NCI-H2081 (cell line): Measurements from ENCODE around the gene CDH4.

ENCODE experiments used
- DNase-seq, 2 experiments: peaks; one replicate each; lab custom pipeline; 2025; lab: John Stamatoyannopoulos, UW

CDH4 gene

GRCh38 chr20:61301711-61302525 is 49.9 kb downstream of the CDH4 start:
- no peak for DNase-seq

- no peak for DNase-seq
Measured at GRCh38 chr20:61303217-61303616, 51.2 kb downstream of the CDH4 start.

GRCh38 chr20:61303675-61304074 is 51.6 kb downstream of the CDH4 start:
- no peak for DNase-seq

DNA sequence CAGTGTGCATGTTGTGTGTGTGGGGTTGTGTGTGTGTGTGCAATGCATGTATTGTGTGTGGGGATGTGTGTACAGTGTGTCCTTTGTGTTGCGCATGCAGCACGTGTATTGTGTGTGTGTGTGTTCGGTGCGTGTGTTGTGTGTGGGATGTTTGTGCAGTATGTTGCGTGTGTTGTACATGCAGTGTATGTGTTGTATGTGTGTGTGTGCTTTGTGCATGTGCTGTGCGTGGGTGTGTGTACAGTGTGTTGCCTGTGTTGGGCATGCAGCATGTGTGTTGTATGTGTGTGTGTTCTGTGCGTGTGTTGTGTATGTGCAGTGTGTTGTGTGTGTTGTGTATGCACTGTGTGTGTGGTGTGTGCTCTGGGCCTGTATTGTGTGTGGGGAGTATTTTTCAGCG is 52.7 kb downstream of the CDH4 start:
- no peak for DNase-seq

- DNase-seq = no peak
Measured at GRCh38 chr20:61306937-61307475, 54.9 kb downstream of the CDH4 start.

DNA sequence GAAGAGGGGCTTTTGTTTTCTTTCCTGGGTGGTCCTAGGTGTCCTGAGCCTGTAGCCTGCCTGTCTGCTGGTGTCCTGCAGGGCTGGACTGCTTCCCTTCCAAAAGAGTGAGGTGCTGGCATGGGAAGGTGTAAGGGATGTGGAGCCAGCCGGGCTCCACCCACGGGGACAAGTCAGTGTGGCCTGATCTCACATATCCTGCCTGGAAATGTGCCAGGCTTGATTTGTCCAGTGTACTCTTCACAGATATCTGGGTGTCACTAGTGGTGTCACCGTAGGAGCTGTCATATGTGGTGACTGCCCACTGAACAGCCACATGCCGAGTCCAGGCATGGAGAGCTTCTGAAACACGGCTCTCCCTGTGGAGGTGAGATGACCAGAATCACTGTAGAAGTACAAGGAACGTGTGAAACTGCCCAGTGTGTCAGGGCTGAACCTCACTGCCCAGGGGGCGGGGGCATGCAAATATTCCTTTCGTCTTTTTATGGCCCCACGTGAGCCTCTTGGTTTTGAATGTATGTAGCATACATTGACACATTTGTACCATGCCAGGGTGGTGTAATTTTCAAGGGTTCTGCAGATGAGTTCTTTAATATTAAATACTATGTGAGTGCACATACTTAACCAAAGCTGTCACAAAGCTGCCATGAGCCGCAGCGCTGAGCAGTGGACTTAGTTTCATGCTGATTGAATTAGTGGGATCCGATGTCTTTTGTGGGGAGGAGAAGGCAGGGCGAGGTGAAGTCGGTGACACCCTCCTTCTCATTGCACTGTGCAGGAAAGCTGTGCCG is 55.8 kb downstream of the CDH4 start:
- DNase-seq = no peak

DNA sequence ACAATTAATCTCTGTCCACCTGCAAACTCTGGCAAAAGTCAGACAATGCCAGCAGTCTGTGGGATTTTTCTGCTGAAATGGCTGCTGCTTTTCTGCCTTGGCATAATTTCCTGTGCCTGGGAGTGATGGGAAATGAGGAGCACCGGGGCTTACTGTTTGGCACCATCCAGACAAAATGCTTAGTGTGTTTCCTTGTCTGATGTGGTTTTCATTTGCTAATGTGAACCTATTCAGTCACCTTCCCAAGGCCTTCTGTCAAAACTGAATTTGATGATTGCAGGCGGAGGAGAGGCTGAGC is 56.4 kb downstream of the CDH4 start:
- DNase-seq = no peak

GRCh38 chr20:61310954-61311353 is 58.9 kb downstream of the CDH4 start:
- no peak for DNase-seq

DNA sequence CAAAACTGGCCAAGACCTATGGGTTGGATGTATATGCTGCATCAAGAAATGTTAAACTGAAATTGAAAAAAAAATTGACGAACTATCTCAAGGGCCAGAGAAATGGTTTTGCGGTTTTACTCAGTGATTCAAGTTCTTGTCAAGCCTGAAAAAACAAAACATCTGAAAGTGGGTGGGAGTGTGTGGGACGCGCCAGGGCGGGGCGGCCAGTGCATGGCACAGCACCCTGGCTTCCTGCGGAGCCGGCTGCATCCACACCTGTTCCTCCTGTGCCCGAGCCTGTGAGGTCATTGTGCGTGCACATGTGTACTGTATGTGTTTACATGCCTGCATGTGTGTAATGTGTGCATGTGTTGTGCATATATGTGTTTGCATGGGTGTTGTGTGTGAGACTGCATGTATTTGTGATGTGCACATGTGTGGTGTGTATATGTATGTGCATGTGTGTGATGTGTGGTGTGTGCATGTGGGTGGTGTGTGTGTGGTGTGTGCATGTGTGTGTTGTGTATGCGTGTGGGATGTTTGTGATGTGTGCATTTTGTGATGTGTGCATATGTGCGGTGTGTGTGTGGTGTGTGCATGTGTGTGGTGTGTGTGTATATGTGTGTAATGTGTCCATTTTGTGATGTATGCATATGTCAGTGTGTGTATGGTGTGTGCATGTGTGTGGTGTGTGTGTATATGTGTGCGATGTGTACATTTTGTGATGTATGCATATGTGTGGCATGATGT is 59.8 kb downstream of the CDH4 start:
- no peak for DNase-seq

DNA sequence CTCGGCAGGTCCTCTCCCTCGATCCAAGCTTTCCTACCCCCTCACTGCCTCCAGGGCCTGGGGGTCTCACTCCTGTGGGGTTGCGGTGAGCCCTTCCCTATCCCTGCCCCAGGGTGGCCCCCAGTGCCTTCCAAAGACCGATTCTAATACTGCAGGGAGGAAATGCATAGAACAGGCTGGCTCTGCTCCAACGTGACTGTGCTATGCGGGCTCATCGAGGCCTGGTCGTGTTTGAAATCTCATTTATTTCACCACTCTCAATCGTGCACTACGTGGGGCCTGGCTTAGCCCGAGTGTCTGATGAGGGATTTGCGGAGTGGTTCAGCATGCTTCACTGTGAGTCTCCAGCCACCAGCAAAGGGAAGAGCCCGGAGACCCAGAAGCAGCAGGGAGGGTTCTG is 60.9 kb downstream of the CDH4 start:
- DNase-seq = no peak

DNA sequence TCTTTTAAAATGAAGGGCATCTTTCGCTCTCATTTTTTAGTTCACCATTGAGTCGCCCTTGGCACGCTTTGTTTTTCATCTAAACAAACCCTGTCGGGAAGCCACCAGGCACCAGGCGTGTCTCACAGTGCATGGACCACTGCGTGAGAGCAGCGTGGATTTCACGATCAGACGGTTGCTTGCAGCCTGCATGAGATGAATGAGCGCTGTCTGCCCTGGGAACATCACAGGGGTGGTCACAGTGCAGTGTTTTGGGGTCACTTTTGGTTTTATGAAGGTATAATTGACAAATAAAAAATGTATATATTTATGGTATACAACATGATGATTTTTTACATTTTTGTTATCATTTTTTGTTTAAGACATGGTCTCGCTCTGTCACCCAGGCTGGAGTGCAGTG is 61.3 kb downstream of the CDH4 start:
- DNase-seq = no peak

DNA sequence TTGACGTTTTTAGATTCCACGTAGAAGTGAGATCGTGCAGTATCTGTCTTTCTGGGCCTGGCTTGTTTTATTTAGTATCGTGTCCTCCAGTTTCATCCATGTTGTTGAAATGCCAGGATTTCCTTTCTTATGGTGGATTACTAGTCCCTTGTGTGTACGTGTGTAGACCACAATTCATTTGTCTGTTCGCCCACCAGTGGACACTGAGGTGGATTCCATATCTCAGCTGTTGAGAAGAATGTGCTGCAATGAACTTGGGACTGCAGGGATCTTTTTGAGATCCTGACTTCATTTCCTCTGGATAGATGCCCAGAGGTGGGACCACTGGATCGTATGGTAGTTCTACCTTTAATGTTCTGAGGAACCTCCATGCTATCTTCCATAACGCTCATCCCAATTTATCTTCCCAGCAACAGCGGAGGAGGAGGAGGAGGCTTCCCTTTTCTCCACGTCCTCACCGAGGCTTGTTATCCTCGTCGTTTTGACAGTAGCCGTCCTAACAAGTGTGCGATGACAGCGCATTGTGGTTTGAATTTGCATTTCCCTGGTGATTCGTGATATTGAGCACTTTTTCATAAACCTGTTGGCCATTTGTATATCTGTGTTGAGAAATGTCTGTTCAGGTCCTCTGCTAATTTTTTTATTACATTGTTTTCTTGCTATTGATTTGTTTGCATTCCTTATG is 62.4 kb downstream of the CDH4 start:
- no peak for DNase-seq

- DNase-seq = no peak
Measured at GRCh38 chr20:61315319-61315718, 63.3 kb downstream of the CDH4 start.

- DNase-seq = no peak
Measured at GRCh38 chr20:61316346-61316745, 64.3 kb downstream of the CDH4 start.

DNA sequence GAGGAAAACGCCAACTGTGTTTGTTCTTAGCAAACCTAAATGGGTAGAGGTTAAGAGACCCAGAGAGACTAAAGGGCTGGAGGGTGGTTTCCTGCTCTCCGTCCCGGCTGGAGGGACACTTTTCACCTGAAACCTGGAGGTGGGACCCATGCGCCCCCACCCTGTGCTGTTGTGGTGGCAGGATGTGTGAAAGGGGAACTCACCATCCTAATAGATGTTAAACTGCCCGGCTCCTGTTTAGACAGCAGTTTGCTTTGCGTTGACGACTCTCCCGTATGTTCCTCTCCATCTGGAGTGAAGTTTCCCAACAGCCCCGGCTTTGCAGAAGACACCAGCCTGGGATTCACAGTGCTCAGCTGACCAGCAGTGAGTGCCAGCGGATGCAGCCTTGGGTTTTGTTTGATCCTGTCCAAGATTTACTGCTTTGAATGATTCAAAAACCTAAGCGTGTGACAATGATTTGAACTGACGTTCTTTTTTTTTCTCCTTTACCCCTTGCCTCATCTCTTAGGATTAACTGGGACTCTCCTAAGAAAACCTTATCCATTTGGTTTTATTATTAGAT is 66.0 kb downstream of the CDH4 start:
- no peak for DNase-seq

DNA sequence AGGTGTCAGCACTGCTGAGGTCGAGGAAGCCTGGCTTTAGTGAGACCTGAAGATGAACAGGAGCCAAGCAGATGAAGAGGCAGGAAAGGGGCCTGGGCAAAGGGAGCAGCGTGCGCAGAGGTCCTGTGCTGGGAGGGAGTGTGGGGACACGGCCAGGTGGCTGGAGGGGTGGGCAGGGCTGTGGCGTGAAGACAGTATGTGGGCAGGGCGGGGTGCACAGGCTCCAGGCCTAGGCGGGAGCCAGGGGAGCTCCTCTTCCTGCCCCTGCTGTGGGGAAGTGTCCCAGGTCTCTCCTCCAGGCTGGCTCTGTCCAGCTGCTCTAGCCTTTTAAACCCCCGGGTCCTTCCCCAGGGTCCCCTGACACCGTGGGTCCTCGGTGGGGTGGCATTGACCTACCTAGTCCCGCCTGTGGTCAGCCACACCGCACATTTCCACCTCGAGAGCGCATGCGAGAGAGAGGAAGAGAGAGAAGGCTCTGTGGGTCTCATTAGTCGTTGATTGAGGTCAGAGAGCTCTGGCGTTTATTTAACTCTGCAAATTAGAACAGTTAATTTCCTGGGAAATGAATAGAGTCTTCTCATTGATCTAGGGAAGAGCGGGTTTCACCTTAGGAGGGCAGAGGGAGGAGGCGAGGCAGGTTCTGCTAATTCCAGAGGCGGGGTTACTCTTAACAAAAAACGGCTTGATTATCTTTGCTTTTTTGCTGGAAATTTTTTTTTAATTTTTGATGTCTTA is 68.8 kb downstream of the CDH4 start:
- DNase-seq = no peak

DNA sequence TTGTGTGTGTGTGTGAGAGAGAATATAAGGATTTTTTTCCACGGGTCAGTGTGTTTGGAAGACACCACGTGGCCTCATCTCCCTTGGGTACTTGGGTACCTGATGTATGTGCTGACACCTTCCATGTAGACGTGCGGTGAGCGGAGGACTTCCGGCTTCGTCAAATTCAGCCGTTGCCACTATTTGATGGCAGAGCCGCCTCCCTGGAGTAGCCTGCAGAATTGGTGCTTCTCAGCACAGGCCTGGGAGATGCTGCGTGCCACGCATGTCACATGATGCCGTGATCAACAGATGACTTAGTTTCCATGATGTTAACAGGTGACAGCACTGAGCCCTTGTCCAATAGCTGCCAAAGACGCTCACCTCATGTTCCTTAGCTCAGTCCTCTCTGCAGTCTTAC is 69.4 kb downstream of the CDH4 start:
- no peak for DNase-seq

GRCh38 chr20:61322151-61322865 is 70.2 kb downstream of the CDH4 start:
- no peak for DNase-seq

GRCh38 chr20:61324906-61325305 is 72.8 kb downstream of the CDH4 start:
- no peak for DNase-seq

GRCh38 chr20:61325718-61326117 is 73.7 kb downstream of the CDH4 start:
- no peak for DNase-seq
